Measurements from ENCODE around the gene LURAP1L. TPM values are rescaled to one million over a fixed set of nuclear protein-coding genes. Genes with fewer than 3 reads are reported as not detected.

LURAP1L gene
- total RNA-seq, 1 donor from 2014 or later: not detected

- no peak for TF ChIP-seq CTCF (IDR thresholded peaks at IDR 0.05)
- POLR2A ChIA-PET: no interaction called here
These were observed 47.3 kb downstream of the LURAP1L start for GRCh38 chr9:12822111-12822510.

GRCh38 chr9:12826924-12827565 lies 52.2 kb downstream of the LURAP1L start:
- no peak overlapping the region for H3K27ac Mint-ChIP-seq
- TF ChIP-seq CTCF (IDR thresholded peaks at IDR 0.05): no peak
- intact Hi-C loops (cut with micrococcal nuclease): no loop called here
- no peak for DNase-seq
- H3K27me3 Mint-ChIP-seq: no peaks in the 10 kb centered on the region
- ATAC-seq (ENCODE audit: low read depth): no peak
- no peaks in the 10 kb centered on the region for H3K9me3 Mint-ChIP-seq
- H3K4me3 Mint-ChIP-seq: no peak overlapping the region
- no peaks in the 10 kb centered on the region for H3K36me3 Mint-ChIP-seq (ENCODE audit: low read depth)
- ChIA-PET CTCF (no interaction called here), POLR2A (no interaction called here)
- H3K4me1 Mint-ChIP-seq: no peaks in the 10 kb centered on the region

More at GRCh38 chr9:12822111-12822510, 47.3 kb downstream of the LURAP1L start:
- ATAC-seq (ENCODE audit: low read depth) (no peak), DNase-seq (no peak)
- H3K36me3 Mint-ChIP-seq (ENCODE audit: low read depth): no peaks in the 10 kb centered on the region
- no peaks in the 10 kb centered on the region for H3K27me3 Mint-ChIP-seq
- H3K4me1 Mint-ChIP-seq: no peaks in the 10 kb centered on the region
- CTCF ChIA-PET: no interaction called here
- H3K9me3 Mint-ChIP-seq: no peaks in the 10 kb centered on the region
- no peak overlapping the region for H3K27ac Mint-ChIP-seq
- no peak overlapping the region for H3K4me3 Mint-ChIP-seq
- intact Hi-C loops (cut with micrococcal nuclease): no loop called here

- ChIA-PET POLR2A (no interaction called here), CTCF (no interaction called here)
- no peak overlapping the region for H3K4me3 Mint-ChIP-seq
- no peaks in the 10 kb centered on the region for H3K36me3 Mint-ChIP-seq (ENCODE audit: low read depth)
- DNase-seq: no peak
- no peak for ATAC-seq (ENCODE audit: low read depth)
- H3K9me3 Mint-ChIP-seq: peaks cover 5% of the 10 kb centered on the region
- H3K27me3 Mint-ChIP-seq: no peaks in the 10 kb centered on the region
- no peak overlapping the region for H3K27ac Mint-ChIP-seq
- H3K4me1 Mint-ChIP-seq: no peaks in the 10 kb centered on the region
- intact Hi-C loops (cut with micrococcal nuclease): no loop called here
- TF ChIP-seq CTCF (IDR thresholded peaks at IDR 0.05): no peak
These were observed 58.9 kb downstream of the LURAP1L start for GRCh38 chr9:12833701-12834100.

- no peak overlapping the region for H3K27ac Mint-ChIP-seq
- H3K9me3 Mint-ChIP-seq: peaks cover 5% of the 10 kb centered on the region
- POLR2A ChIA-PET: no interaction called here
- no peak for TF ChIP-seq CTCF (IDR thresholded peaks at IDR 0.05)
- no peaks in the 10 kb centered on the region for H3K4me1 Mint-ChIP-seq
- ATAC-seq (ENCODE audit: low read depth): no peak
- CTCF ChIA-PET: no interaction called here
- intact Hi-C loops (cut with micrococcal nuclease): no loop called here
- H3K4me3 Mint-ChIP-seq: no peak overlapping the region
- no peak for DNase-seq
- H3K36me3 Mint-ChIP-seq (ENCODE audit: low read depth): no peaks in the 10 kb centered on the region
- H3K27me3 Mint-ChIP-seq: no peaks in the 10 kb centered on the region
These were observed 63.7 kb downstream of the LURAP1L start for GRCh38 chr9:12838546-12838945.

GRCh38 chr9:12843735-12844134 lies 68.9 kb downstream of the LURAP1L start:
- Mint-ChIP-seq H3K27me3 (no peaks in the 10 kb centered on the region), H3K4me3 (no peak overlapping the region), H3K9me3 (peaks cover 3% of the 10 kb centered on the region), H3K4me1 (no peaks in the 10 kb centered on the region), H3K36me3 (ENCODE audit: low read depth) (no peaks in the 10 kb centered on the region), H3K27ac (no peak overlapping the region)
- no peak for TF ChIP-seq CTCF (IDR thresholded peaks at IDR 0.05)
- CTCF ChIA-PET: no interaction called here
- POLR2A ChIA-PET: no interaction called here
- intact Hi-C loops (cut with micrococcal nuclease): no loop called here
- DNase-seq: no peak
- no peak for ATAC-seq (ENCODE audit: low read depth)

Measured in activated B cell treated with CpG ODN at 0.5 μM for 24 hours (primary cell).